HG03060 (cell line): ENCODE measurements around the gene ALAS1.

Experiments
- ATAC-seq: cut with Tn5 transposase; IDR thresholded peaks from one replicate; pipeline ENCODE4 v1.9.1; 2021; ENCODE audit warnings: low read depth, moderate number of reproducible peaks; ENCODE audit not compliant: unreplicated experiment

Gene ALAS1

DNA sequence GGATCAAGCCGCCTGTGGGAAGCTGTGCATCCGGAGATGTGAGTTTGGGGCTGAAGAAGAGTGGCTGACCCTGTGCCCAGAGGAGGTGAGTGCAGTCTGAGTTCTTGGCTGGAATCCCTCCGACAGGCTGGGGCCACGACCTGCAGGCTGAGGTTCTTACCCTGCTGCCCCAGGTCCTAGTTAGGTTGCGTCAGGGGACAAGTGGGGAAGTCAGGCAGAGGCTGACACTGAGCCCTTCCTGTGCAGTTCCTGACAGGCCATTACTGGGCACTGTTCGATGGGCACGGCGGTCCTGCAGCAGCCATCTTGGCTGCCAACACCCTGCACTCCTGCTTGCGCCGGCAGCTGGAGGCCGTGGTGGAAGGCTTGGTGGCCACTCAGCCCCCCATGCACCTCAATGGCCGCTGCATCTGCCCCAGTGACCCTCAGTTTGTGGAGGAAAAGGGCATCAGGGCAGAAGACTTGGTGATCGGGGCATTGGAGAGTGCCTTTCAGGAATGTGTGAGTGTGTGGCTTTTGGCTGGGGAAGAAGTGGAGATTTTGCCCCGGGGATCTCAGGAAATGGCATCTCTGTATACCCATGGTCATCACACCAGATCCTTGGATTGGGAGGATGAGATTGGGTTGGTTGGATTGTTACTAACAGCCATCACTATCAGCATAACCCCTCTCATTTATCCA is 48.9 kb downstream of the ALAS1 start:
- ATAC-seq: no peak

DNA sequence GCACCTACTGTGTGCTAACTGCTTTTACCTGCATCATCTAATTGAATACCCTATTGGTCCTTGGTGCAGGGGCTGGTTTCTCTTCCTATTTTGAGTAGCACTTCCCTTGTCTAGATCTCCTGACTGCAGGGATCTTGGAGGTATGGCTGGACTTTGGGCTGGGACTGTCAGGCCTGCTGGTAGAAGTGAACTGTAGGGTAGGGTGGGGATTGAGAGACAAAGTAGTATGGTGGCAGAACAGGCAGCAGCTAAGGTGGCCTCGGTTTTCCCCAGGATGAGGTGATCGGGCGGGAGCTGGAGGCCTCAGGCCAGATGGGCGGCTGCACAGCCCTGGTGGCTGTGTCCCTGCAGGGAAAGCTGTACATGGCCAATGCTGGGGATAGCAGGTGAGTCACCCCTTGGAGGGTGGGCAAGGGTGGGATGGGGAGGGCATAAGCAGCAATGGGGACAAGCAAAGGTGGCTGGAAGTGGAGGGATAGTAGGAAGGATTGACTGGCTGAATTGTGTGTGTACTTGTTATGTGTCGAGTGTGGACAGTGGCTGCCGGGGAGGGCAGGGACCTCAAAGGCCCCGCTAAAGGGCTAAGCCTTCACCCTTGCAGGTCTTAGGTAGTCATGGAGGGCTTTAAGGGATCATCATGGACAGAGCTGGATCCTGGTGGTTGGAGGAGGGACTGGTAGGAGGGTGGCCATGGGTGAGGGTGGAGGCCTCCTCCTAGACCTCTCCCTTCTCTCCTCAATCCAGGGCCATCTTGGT is 49.6 kb downstream of the ALAS1 start:
- no peak for ATAC-seq

DNA sequence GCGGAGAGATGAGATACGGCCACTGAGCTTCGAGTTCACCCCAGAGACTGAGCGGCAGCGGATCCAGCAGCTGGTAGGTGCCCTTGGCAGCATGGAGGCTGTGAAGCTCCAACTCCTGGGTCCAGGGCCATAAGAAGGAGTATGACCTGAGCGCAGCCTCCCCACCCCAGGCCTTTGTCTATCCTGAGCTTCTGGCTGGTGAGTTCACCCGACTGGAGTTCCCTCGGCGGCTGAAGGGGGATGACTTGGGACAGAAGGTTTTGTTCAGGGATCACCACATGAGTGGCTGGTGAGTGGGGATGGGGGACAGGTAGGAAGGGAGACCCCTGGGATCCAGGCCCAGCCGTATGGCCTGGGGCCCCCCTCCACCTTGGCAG is 50.2 kb downstream of the ALAS1 start:
- no peak for ATAC-seq

DNA sequence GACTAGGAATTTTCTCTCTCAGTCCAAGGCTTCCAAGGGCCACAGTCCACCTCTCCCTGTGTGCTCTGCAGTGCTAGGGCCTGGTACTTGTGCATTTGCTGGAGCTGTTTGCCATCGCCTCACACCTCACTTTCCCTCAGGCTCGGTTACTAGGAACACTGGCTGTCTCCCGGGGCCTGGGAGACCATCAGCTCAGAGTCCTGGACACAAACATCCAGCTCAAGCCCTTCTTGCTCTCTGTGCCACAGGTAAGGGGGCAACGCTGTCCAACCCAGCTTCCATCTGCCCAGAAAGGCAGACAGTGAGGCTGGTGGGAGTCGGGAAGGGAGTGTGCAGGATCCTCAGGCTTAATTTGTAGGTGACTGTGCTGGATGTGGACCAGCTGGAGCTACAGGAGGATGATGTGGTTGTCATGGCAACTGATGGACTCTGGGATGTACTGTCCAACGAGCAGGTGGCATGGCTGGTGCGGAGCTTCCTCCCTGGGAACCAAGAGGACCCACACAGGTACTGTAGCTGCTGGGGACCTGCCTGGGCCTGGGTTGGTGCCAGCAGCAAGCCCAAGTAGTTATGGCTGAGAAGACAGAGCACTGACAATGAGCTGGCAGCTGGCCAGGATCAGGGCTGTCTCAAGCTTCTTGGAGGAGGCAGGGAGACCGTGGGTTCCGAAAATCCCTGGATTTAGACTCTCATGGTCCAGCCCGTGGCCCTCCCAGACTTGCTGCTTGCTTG is 51.0 kb downstream of the ALAS1 start:
- ATAC-seq: no peak

DNA sequence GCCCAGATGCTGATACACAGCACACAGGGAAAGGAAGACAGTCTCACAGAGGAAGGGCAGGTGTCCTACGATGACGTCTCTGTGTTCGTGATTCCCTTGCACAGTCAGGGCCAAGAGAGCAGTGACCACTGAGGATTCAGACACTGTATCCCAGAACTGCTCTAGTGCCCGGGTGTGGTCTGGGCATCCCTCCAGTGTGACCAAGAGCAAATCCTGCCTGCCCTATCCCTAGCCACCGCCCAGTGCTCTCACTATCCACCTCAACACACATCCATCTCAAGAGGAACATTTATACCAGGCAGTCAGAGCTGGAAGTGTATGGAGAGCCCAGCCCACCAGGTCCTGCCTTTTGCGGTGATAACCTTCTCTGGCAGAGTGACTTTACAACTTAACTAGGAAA is 51.7 kb downstream of the ALAS1 start:
- no peak for ATAC-seq

DNA sequence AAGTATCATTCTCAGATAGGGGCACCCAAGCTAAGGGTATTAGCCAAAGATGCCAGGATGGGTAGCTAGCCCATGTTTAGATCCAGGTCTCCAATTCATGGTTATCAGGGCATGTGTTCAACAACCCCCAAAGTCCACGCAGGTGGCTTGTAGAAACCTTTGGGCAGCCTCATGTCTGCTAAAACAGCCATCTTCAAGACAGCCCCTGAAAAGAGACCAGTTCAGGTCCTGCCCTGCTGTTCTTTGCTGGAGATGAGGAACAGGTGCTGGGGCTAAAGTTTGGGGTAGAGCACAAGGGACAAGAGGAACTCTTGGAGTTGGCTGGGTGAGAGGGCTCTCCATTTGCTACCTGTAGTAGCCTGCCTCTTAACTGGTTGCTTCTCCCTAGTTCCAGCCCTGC is 52.2 kb downstream of the ALAS1 start:
- ATAC-seq: no peak

DNA sequence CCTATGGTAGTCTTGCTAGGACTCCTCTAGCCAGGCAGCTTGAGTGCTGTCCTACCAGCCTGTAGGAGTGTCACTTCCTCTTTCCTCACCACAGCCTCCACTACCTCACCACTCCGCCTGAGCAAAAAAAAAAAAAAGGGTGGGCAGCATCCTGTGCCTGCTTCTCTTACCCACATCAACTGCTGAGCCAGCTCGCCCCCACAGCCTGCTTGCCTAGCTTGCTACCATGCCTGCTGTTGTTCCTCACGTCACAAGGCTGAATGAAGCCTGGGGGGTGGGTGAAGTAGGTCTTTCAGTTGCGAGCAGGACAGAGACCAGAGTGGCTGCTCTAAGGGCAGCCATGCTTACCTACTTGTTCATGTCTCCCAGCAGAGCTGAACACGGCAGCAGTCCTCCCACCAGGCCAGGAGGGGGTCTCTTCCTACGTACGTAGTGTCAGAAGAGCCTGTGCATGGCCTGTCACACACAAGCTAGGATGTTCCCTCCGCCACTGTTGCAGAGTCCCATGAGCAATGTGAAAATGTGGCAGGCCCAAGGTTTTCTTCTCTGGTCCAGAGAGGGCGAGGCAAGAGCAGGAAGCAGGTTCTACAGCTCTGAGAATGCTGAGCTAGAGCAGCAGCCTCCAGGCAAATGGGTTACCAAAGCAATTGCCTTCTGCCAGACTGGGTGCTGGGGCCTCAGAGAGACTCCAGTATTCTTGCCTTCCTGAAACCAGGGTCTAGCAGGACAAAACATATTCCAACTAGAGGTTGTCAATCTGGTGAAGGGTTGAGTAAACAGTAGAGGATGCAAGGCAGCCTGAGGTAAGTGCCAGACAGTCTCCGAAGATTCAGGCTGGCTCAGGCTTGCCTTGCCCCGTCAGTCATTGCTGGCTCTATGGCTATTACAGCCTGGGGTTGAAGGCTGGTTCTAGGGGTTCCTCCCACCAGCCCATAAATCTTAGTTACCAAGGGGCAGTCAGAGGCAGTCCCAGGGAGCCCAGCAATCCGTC is 55.6 kb downstream of the ALAS1 start:
- peak; percentile 94 for ATAC-seq

DNA sequence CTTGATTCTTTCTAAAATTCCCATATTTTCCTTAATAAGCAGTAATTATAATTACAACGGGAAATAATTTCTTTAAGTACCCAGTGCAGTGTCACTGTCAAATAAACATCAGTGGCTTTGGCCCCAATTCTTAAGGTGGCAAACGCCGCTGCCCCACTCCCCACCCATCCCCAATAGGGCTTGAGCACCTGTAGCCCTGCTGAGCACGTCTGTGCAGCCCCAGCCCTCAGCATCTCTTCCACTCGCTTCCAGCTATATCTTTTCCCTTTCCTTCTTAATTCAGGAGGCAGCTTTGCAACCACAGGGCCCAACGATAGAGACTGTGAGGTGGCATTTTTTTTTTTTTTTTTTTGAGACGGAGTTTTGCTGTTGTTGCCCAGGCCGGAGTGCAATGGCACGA is 56.6 kb downstream of the ALAS1 start:
- ATAC-seq: no peak

DNA sequence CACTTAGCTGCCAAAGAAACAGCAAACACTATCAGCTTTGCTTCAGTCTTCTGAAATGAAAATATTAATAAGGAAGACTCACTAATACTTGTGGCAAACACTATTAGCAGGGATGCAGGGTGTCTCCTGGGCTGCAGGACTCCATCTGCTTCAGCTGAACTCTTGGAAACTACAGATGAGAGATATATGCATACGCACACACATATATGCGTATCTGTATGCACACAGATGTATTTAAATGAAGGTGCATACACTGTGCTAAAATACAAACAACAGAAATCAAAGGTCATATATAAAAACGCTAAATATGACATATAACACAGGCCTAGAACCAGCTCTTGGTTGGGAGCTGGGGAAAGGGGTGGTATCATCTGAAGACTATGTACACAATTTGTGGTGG is 58.2 kb downstream of the ALAS1 start:
- no peak for ATAC-seq

DNA sequence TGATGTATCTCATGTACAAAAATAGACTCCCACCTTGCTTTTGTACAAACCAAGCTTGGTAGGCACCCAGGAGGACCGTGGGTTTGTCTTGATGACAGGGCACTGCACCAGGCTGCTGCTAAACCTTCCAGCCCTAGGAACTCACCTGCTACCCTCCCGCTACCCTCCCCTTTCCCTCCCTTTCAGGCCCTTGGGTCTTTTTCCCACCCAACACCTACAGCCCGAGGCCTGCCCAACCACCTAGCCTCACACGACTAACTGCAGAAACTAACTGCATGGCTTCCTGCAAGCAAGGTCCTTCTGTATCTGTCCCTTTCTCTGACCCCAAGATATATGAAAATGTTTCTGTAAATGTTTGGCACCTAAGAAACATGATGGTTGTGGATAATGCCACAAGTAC is 58.7 kb downstream of the ALAS1 start:
- no peak for ATAC-seq

DNA sequence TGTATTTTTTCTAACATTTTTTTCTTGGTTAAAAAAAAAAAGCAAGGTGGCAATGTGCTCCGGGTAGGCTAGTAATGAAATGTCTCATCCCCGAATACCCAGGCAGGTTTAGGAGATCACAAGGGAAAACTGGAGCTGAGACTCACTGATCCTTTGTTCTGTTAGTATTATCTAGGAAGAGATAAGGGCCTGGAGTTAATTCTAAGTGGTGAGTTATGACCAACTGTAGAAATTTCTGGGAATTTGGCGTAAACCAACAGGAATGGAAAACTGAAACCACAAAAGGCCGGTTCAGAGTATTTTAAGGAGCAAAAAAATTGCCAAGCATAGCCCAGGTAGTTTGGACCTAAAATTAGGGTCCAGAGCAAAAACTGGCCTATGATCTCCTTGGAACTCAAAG is 60.0 kb downstream of the ALAS1 start:
- ATAC-seq: no peak

DNA sequence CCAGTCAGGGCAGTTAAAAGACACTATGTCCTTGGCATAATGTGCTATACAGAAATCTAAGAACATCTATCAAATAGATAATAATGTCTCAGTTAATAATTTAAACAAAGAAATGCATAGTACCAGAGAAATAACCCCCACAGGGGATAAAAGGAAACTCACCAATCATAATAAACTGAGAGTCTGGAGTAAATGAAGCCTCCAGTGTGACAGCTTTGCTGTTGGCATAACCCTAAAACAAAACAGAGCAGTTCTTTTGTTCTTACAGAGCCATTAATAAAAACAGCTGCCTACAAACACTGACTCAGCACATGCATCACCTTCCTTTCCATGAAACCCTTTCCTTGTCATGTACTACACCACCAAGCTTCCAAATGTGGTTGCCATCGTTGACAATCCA is 61.1 kb downstream of the ALAS1 start:
- ATAC-seq: no peak

DNA sequence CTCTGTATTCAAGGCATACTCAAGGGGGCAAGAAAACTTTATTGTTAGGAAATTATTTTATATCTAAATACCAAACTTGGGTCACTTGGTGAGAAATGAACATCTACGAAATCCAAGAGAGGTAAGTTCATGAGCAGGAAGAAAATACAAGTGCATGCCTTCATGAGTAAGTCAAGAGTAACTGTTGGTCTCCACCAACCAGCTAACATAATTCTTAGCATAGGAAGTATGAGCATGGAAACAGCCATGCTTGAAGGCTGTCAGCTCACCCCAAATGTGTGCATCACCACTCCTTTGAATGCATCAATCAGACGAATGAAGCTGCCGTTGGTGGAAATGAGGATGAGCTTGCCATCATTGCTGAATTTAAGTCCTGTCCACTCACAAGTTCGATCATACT is 61.5 kb downstream of the ALAS1 start:
- ATAC-seq: no peak

DNA sequence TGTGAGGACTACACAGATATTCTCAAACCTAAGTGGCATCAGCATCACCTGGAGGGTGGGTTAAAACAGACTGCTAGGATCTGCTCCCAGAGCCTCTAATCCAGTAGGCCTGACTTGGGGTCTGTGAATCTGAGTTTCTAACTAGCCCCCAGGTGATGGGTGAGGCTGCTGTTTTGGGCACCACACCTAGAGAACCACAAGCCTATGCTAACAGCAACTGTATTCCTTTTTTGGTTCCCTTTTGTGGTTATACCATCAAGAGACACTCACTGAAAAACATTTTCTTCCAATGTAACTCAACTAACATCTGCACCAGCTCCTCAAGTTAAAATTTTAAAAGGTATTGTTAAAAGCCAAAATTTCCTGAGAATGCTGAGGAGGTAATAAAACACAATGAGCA is 64.5 kb downstream of the ALAS1 start:
- ATAC-seq: no peak
